ENCODE results near the gene OXLD1.
"Not testable (repeated sequence)": the region's sequence is repeated elsewhere in the genome, so short reads cannot be mapped to it uniquely, and the experiment has no call there.

OXLD1 gene

DNA sequence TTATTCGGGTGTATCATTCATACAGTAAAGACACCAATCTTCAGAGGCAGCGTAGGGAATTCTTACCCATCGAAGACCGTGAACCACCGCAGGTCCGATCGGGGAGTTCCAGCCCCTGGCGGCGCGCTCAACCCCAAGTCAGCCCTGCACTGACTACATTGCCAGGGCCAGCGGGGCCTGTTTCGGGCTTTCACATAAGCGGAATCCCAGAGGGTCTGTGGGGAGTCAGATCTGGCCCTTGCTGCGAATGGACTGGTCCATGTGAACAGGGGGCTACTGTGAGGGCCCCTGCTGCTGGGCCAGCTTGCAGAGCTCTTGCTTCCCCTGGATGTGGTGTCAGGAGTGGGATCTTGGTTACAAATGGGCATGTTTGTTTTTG lies 17.7 kb downstream of the OXLD1 start:
- no peak for DNase-seq

DNA sequence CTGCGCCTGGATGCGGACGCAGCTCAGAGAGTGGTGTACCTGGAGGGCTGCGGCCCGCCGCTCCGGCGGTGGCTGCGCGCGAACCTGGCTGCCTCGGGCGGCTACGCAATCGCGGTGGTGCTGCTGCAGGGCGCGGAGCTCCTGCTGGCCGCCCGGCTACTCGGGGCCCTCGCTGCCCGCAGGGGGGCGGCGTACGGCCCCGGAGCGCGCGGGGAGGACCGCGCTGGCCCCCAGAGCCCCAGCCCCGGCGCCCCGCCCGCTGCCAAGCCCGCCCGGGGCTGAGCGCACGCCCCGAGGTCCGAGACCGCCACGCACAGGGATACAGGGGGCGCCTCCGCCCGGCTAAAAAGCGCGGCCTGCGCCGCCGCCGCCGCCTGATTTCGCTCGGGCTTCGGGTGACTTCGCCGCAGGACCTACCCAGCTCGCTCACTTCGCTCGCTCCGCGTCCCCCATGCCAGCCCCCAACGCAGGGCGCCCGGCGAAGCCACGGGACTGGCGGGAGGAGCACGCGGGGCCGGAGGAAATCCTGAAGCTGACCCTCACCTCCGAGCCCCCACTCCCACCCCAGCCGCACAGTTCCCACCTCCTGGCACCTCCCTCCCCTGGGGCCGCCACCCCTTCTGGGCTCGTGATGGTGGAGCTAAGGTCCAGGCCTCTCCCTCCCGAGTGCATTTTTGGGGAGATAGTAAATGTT lies 18.2 kb downstream of the OXLD1 start:
- no peak for DNase-seq

DNA sequence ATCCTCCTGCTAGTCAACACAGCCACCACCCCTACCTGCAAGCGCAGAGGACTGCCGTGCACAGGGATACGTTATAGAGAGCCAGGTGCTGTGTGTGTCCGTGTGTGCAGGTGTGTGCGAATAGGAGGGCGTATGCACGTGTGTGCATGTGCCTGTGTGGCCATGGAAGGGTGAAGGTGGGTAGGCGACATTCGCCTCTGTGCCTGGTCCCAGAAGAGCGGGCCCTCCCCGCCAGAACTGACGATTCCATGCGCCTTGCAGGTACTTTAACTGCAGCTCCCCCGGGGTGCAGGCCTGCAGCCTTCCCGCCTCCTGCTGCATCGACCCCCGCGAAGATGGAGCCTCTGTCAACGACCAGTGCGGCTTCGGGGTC lies 18.8 kb downstream of the OXLD1 start:
- no peak for DNase-seq

DNA sequence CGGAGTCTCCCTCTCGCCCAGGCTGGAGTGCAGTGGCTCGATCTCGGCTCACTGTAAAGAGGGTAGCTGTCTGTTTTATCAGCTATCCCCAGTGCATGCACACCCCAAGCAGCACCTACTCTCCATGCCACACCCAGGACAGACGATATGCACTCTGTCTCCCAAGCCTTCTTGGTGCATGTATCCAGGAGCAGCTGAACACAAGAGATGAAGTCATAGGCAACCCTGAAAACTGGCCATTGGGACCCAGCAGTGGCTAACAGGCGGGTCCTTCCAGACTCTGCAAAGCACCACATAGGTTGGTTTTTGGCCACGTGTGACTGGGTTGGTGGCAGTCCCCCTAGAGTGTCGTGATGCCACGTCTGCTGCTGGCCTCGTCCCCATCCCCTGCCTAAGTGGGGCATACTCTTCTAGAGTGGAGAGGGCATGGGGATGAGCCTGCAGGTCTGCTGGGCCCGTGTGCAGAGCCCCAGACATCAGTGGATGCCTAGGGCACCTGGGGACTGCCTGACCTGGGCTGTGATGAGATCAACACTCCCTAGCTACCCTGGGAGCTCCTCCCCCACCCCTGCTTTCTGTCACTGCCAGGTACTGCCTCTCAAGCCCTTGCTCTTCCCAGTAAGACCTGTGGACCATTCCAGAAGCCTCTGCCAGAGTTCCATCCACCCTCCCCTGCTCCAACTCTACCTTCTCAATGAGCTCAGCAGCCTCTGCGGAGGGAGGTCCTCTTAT lies 19.4 kb downstream of the OXLD1 start:
- DNase-seq: no peak

DNA sequence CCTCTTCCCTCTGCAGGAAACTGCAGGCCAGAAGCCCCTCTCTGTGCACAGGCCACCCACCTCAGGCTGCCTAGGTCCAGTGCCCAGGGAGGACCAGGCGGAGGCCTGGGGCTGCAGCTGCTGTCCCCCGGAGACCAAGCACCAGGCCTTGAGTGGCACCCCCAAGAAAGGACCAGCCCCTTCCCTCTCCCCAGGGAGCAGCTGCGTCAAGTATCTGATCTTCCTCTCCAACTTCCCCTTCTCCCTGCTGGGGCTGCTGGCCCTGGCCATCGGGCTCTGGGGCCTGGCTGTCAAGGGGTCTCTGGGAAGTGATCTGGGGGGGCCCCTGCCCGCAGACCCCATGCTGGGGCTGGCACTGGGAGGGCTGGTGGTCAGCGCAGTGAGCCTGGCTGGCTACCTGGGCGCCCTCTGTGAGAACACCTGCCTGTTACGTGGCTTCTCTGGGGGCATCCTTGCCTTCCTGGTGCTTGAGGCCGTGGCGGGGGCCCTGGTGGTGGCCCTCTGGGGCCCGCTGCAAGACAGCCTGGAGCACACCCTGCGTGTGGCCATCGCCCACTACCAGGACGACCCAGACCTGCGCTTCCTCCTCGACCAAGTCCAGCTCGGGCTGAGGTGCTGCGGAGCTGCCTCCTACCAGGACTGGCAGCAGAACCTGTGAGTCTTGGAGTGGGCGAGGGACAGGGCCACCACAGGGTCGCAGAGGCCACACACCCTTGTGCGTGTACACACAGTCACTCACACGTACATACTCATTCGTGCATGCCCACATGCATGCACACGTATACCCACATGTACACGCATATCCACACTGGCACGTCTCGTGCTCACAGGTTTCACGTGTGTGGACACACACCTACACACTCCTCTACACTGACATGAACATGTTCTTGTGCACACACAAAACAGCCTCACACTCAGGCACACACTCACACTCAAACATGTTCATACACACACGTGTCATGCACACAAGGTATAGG lies 21.1 kb downstream of the OXLD1 start:
- DNase-seq: no peak

DNA sequence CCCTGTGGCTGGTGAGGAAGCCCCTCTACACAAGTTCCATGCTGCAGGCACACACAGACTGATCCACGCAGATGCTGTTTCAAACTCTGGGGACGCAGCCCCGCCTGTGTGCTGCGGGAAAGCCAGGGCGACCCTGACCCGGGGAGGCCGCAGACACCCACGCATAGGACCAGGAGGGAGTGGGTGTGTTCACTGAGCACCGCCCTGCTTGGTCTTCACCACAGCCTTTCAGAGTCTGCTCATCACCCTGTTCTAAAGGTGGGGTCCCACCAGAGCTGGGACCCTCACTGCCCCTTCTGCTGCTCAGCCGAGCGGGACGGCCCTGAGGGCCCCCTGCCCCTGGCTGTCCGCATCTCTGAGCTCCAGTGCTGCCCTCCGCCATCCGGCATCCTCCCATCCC lies 21.9 kb downstream of the OXLD1 start:
- no peak for DNase-seq

DNA sequence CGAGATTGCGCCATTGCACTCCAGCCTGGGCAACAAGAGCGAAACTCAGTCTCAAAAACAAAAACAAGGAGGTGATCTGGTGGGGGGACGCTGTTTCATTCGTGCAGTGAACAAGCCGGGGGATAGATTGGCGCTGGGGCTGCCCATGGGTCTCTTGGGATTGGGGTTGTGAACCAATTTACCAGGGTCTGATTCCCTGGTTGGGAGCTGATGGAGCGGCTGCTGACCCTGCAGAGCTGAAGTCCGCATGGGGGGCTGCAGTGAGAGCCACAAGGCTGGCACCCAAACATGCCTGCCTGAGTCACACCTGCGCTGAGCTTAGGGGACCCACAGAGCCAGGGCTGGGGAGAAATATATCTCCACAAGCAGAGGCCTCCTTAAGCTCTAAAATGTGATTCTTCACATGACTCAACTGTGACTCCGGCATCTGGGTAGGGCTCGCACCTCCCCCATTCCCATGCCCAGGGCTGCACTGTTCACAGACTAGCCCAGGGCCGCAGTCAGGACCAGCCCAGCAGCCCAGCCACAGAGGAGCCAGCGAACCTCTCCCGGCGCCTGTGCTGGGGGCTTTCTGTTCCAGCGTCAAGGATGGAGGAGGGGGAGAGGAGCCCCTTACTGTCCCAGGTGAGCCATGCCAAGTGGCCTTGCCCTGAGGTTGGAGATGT lies 24.4 kb downstream of the OXLD1 start:
- peak; percentile 44 for DNase-seq

DNA sequence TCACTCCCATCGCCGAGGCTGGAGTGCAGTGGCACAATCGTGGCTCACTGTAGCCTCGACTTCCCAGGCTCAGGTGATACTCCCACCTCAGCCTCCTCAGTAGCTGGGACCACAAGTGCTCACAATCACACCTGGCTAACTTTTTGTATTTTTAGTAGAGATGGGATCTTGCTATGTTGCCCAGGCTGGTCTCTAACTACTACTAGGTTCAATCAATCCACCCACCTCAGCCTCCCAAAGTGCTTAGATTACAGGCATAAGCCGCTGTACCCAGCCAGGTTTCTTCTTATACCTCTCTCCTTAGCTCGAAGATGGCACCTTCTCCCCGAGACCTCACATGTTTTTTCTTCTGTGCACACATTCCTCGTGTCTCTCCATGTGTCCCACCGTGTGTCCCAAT lies 26.4 kb downstream of the OXLD1 start:
- no peak for DNase-seq

DNA sequence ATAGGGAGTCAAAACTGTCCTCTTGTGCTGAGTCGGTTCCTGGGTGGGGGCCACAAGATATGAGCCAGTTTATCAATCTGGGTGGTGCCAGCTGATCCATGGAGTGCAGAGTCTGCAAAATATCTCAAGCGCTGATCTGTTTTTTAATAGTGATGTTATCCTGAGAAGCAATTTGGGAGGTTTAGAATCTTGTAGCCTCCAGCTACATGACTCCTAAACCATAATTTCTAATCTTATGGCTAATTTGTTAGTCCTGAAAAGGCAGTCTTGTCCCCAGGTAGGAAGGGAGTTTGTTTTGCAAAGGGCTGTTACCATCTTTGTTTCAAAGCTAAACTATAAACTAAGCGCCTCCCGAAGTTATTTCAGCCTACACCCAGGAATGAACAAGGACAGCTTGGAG lies 27.7 kb downstream of the OXLD1 start:
- no peak for DNase-seq

DNA sequence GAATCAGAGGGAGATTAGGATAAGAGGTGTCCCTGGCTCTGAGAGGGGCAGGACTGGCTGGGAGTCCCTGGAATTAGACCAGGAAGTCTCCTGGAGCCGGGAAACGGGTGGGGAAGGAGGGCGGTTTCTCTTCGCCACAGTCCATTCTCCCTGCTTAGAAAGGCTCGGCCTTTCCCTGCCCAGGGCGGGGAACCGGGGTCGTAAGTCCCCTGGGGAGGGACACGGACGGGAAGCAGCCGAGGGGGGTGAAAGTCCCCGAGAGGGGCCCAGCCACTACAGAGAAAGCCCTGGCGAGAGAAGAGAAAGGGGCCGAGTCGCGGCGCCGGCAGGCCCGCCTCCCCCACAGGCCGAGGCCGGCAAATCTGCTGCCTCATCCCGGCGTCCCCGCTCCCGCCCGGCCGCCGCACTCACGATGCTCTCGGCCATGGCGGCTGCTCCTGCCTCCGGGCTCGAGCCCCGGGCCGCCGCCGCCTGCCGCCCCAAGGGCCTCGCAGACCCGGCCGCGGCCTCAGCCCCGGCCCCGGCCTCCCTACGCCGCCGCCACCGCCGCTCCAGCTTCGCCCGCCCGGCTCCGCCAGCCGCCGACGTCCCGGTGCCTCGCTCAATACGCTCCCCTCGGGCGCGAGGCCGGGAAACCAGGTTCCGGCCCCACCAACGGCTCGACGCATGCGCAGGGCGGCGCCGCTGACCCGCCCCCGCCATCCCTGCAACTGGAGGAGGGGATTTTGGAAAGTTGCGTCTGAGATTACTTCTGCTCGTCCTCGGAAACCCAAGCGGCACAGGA lies 29.7 kb downstream of the OXLD1 start, which contains the start of the genes NPLOC4 and TSPAN10:
NPLOC4 (minus strand) TSS at position 608 of the 784 bp plus-strand sequence; CDS start at position 426, 182 bp downstream.
TSPAN10 (plus strand) TSS at position 692 of the 784 bp plus-strand sequence. CDS start 5,217 bp downstream, outside the sequence.
- DNase-seq: peak; percentile 80

DNA sequence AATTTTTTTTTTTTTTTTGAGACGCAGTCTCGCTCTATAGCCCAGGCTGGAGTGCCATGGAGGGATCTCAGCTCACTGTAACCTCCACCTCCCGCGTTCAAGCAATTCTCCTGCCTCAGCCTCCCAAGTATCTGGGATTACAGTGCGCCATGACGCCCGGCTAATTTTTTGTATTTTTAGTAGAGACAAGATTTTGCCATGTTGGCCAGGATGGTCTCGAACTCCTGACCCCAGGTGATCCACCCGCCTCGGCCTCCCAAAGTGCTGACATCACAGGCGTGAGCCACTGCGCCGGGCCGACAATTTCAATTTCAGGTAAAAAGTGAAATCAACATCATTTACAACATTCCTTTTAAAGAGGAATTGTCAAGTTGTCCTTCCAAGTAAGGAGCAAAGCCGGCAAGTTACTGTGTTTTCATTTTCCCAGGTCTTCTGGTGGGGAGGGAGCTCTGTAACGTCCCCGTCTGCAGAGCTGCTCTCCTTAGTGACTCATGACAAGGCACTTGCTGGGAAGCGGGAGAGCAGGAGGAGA lies 30.4 kb downstream of the OXLD1 start:
- DNase-seq: no peak

DNA sequence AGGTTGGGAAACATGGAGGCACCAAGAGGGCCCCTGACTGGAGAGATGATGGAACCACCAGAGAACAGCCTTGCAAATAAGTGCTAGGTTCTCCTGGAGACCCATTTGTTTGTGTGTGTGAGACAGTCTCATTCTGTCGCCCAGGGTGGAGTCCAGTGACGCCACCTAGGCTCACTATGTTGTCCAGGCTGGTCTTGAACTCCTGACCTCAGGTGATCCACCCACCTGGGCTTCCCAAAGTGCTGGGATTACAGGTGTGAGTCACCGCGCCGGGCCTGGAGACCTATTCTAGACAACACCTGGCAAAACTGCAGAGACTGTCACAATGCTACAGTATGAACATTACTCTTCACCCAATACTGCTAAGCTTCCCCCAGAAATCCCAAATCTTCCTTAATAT lies 31.0 kb downstream of the OXLD1 start:
- DNase-seq: no peak

DNA sequence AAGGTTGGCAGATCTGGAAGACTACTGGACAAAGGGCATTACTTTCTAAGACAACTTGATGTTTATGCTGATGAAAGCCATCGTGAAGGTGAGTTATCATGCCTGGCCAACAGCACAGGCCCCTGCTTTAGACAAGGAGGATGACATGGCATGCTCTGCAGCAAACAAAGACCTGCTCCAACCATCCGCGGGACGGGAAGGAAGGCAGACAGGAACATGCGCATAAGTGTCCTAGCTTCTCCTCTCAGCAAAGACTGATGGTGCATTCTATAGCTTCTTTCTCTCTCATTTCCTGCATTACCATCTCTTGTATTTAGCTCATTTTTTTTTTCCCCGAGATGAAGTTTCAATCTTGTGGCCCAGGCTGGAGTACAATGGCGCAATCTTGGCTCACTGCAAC lies 34.9 kb downstream of the OXLD1 start:
- DNase-seq: no peak

DNA sequence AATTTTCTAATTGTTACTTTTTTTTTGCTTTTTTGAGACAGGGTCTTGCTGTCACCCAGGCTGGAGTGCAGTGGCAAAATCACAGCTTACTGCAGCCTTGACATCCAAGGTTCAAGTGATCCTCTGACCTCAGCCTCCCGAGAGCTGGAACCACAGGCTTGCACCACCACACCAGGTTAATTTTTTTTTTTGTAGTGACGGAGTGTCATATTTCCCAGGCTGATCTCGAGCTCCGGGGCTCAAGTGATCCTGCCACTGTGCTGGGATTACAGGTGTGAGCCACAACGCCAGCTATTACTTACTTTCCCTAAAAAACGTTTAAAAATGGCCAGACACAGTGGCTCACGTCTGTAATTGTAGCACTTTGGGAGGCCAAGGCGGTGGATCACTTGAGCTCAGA lies 36.1 kb downstream of the OXLD1 start:
- no peak for DNase-seq

DNA sequence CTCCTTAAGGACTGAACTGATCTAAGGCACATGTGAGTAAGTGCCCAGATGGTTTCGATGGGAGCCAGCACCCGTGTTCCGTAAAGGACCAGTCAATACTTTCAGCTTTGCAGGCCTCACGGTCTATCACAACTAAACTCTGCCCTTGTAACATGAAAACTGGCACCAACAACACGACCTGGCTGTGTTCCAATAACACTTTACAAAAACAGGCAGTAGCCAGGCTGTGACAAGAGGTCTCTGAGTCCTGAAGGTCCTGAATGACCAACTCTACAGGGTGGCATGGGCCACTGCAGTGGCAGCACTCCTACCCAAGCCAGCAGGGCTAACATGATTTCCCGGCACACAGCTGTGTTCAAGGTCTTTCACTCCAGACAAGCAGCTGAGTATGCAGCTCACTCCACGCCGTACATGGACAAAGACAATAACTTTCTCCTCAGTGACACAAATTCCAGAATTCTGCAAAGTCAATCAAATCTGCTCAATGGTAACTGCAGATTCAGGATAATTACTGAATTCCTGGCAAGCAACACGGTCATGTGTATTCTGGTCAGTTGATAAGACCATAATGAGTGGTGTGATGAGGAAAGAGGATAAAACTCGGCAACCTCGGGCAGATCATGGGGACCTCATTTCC lies 44.8 kb downstream of the OXLD1 start:
- no peak for DNase-seq

DNA sequence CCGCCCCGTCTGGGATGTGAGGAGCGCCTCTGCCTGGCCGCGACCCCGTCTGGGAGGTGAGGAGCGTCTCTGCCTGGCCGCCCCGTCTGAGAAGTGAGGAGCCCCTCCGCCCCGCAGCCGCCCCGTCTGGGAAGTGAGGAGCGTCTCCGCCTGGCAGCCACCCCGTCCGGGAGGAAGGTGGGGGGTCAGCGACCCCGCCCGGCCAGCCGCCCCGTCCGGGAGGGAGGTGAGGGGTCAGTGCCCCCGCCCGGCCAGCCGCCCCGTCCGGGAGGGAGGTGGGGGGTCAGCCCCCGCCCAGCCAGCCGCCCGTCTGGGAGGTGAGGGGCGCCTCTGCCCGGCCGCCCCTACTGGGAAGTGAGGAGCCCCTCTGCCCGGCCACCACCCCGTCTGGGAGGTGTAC lies 48.1 kb downstream of the OXLD1 start:
- not testable (repeated sequence) for DNase-seq

DNA sequence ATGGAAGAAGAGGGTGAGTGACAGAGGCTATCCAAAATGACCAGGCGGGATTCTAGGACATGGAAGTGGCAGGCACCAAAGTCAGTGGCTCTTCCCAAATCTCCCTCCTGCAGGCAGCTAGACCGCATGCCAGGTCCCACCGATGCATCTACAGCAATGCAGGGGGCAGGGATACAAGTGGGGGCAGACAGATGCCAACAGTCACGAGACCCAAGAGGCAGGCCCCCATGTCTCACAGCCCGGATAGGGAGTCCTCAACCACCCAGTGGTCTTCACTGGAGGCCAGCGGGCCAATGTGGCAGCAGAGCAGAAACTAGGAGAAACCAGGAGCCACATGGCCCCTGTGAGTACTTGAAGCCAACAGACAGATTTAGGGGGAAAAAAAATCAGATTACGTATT lies 49.5 kb downstream of the OXLD1 start:
- no peak for DNase-seq

DNA sequence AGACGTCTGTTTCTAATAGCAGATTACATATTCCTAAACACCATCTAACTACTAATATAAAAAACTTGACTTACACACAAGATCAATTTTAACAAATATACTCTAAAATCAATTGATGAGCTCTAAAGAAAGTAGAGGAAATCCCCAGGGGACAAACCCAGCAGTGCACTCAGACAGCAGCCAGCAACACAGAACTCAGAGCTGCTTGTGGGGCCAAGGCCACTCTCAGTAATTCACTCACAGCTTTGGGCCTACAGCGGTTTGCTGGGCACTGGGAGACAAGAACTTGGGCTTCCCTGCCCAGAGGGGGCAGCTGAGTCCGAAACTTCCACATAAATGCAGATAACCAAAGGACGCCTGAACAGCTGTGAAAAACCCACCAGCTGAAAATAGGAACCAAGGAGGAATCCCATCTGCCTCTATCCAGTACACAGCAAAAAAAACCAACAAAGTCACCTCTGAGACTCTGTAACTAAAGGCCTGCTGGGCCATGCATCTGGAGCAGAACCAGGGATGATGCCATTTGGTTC lies 50.9 kb downstream of the OXLD1 start:
- no peak for DNase-seq
